Astrocyte of the spinal cord (primary cell): Measurements from ENCODE around the gene MRPL39.

ENCODE experiments used
- DNase-seq: peaks from one replicate; pipeline ENCODE4 v3.0.0; 2011; ENCODE audit warnings: low read depth, low spot score
- H3K4me3 ChIP-seq: 2 replicates; pipeline ENCODE4 v1.5.1; 2011; ENCODE audit warnings: low read depth, mild to moderate bottlenecking, low read length, moderate library complexity
- CTCF ChIP-seq: IDR thresholded peaks from 2 replicates; pipeline ENCODE4 v1.5.1; 2012; ENCODE audit warnings: low read depth, mild to moderate bottlenecking, low read length, inconsistent platforms
- in situ Hi-C: cut with HindIII; loops from 2 replicates; pipeline ENCODE4 v1.10.0; 2017; ENCODE audit warnings: low sequenced_read_pairs

The MRPL39 gene

DNA sequence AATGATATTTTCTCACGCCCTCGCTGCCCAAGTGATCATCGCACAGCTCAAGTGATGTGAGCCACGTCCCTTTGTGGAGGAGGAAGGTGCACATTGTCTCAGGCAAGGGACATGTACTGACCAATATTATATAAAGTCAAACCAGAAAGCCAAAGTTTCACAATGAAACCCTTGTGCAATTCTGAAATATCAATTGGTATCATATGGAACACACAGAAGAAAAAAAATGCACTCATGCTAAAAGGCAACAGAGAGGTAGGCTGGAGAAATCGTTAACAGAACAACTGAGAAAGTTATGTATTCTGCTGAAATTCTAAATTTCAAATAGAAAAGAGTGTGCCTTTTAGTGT, 33.6 kb upstream of the MRPL39 start:
- TF ChIP-seq CTCF: no peak
- DNase-seq: no peak
- in situ Hi-C loops: no loop called here
- no peak overlapping the region for H3K4me3 ChIP-seq

GRCh38 chr21:25640202-25640942, 33.1 kb upstream of the MRPL39 start:
- no peak for TF ChIP-seq CTCF
- peak; percentile 12 for DNase-seq
- peak overlapping the region; percentile 67 for H3K4me3 ChIP-seq
- in situ Hi-C loops: no loop called here

DNA sequence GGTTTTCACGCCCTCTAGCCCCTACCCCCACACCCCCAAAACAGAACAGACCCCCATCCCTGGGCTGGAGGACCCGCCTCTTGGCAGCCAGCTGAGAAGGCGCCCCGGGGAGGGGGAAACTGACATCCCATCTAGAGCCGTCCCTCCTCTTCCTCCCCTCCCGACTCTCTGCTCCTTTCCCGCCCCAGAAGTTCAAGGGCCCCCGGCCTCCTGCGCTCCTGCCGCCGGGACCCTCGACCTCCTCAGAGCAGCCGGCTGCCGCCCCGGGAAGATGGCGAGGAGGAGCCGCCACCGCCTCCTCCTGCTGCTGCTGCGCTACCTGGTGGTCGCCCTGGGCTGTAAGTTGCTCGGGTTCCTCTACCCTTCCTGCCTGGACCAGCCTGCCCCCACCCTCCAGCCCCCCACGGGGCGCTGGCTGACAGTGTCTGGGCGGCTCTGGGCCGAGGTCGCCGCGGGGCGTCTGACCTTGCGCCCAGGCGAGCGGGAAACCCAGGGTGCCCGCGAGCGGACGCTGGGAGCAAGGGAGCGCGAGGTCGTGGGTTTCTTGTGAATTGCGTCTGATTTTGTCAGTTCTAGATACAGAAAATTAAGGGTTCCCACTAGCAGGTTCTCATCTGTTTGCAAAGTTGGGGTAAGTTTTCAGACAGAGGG, 32.4 kb upstream of the MRPL39 start:
- in situ Hi-C loops: no loop called here
- H3K4me3 ChIP-seq: peak overlapping the region; percentile 67
- DNase-seq: peak; percentile 36
- TF ChIP-seq CTCF: peak; percentile 43

- in situ Hi-C loops: no loop called here
- TF ChIP-seq CTCF: no peak
- DNase-seq: peak; percentile 14
- peak within 1 kb of the TSS; percentile 67 for H3K4me3 ChIP-seq
These were observed 31.6 kb upstream of the MRPL39 start, which contains the start of gene JAM2 for GRCh38 chr21:25638660-25639550. JAM2 (plus strand) TSS chr21:25639258; CDS start chr21:25639822, 564 bp downstream.

GRCh38 chr21:25637851-25638659, 30.8 kb upstream of the MRPL39 start:
- in situ Hi-C loops: no loop called here
- DNase-seq: no peak
- no peak for TF ChIP-seq CTCF
- H3K4me3 ChIP-seq: no peak overlapping the region

- no peak for DNase-seq
- no peak for TF ChIP-seq CTCF
- in situ Hi-C loops: no loop called here
- H3K4me3 ChIP-seq: no peak overlapping the region
These were observed 29.4 kb upstream of the MRPL39 start for GRCh38 chr21:25636727-25637126.
